NB4 (cell line): ENCODE data around the gene DPPA3.

Experiments used
- POLR2A ChIP-seq: IDR thresholded peaks from 2 replicates; pipeline ENCODE4 v1.6.1; 2011; ENCODE audit warnings: mild to moderate bottlenecking; ENCODE audit not compliant: insufficient read length; ENCODE audit errors: extremely low read depth
- TF ChIP-seq, protein P1 (sequence below): IDR thresholded peaks from one replicate; pipeline ENCODE4 v1.5.1; 2012; ENCODE audit warnings: low read depth, low read length

DNA sequence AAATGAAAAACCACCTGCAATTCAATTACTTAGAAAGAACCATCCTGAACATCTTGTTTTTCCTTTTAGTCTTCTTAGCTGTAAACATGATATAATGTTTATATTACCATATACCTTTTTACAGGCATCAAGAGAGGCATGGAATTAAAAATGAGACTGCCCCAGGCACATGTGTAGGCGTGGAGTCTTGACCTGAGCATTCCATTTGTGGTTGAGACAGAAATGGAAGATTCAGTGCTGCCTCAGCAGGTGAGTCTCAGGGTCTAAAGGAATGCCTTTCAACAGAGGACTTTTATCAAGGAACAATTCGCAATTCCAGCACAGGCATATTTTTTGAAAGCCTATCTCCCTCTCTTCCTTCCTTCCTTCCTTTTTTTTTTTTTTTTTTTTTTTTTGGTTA lies 45.8 kb downstream of the DPPA3 start:
- TF ChIP-seq, protein P1, sequence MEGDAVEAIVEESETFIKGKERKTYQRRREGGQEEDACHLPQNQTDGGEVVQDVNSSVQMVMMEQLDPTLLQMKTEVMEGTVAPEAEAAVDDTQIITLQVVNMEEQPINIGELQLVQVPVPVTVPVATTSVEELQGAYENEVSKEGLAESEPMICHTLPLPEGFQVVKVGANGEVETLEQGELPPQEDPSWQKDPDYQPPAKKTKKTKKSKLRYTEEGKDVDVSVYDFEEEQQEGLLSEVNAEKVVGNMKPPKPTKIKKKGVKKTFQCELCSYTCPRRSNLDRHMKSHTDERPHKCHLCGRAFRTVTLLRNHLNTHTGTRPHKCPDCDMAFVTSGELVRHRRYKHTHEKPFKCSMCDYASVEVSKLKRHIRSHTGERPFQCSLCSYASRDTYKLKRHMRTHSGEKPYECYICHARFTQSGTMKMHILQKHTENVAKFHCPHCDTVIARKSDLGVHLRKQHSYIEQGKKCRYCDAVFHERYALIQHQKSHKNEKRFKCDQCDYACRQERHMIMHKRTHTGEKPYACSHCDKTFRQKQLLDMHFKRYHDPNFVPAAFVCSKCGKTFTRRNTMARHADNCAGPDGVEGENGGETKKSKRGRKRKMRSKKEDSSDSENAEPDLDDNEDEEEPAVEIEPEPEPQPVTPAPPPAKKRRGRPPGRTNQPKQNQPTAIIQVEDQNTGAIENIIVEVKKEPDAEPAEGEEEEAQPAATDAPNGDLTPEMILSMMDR, result no peak
- TF ChIP-seq POLR2A, result no peak
